Coronary artery (tissue), 2 donors: Measurements from ENCODE around the gene EIF3I.

Source experiments
- DNase-seq: peaks from one replicate; pipeline ENCODE4 v3.0.0-alpha.2; 2017; ENCODE audit warnings: low spot score
- H3K27ac ChIP-seq, 2 donors: fragments of 200-600 bp; sonication (generic); one replicate each; pipeline ENCODE4 v1.5.1; 2016 to 2019
- H3K4me3 ChIP-seq: fragments of 200-600 bp; sonication (generic); 2 replicates; pipeline ENCODE4 v1.5.1; 2016; ENCODE audit warnings: mild to moderate bottlenecking, moderate library complexity
- TF ChIP-seq, protein P1 (sequence below): fragments of 200-600 bp; sonication (generic); IDR thresholded peaks from one replicate; pipeline ENCODE4 v1.5.1; 2019; ENCODE audit warnings: antibody characterized with exemption

EIF3I gene

DNA sequence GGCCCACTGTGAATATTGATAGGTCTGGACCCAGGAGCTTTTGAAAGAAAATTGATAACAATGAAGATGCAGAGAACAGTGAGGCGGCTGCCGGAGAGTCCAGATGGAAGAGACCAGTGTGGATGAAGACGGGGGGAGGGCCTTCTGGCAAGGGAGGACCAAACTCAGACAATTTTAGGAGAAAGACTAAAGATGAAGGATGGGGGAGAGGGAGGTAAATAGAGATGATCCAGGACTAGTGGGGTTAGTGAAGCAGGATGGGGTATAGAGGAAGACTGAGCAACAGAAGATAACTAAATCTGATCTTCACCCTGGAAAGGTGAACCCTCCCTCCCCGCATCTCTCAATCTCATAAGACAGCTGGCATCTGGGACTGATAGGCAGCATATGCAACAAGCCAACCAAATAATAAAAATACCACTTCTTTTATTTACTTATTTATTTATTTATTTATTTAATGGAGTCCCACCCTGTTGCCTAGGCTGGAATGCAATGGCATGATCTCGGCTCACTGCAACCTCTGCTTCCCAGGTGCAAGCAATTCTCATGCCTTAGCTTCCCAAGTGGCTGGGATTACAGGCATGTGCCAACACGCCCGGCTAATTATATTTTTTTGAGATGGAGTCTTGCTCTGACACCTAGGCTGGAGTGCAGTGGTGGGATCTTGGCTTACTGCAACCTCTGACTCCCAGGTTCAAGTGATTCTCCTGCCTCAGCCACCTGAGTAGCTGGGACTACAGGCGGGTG, 10.5 kb downstream of the EIF3I start:
- TF ChIP-seq, protein P1, sequence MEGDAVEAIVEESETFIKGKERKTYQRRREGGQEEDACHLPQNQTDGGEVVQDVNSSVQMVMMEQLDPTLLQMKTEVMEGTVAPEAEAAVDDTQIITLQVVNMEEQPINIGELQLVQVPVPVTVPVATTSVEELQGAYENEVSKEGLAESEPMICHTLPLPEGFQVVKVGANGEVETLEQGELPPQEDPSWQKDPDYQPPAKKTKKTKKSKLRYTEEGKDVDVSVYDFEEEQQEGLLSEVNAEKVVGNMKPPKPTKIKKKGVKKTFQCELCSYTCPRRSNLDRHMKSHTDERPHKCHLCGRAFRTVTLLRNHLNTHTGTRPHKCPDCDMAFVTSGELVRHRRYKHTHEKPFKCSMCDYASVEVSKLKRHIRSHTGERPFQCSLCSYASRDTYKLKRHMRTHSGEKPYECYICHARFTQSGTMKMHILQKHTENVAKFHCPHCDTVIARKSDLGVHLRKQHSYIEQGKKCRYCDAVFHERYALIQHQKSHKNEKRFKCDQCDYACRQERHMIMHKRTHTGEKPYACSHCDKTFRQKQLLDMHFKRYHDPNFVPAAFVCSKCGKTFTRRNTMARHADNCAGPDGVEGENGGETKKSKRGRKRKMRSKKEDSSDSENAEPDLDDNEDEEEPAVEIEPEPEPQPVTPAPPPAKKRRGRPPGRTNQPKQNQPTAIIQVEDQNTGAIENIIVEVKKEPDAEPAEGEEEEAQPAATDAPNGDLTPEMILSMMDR: no peak
- Histone ChIP-seq H3K27ac (no peak overlapping the region), H3K4me3 (no peak overlapping the region)
- no peak for DNase-seq

DNA sequence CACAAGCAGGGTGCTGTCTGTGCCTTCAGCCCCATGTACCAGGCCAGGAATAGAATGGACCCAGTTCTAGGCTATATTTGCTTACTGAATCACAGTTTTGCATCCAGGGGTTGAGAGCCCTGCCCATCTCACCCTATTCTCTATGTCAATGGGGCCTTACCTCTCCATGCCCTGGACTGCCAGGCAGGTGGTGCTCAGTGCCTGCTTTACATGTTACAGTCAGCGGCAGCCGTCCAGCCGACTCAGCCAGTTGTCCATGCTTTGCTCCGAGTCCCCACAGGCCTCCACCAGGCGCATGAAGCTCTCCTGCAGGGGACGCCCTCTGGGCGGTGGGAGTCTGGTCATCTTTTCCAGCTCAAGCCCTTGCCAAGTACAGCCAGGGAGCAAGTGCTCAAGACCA, 12.6 kb downstream of the EIF3I start:
- TF ChIP-seq, protein P1: no peak
- Histone ChIP-seq H3K27ac (peak overlapping the region in 1 of 2 donors; percentile 1), H3K4me3 (no peak overlapping the region)
- no peak for DNase-seq

DNA sequence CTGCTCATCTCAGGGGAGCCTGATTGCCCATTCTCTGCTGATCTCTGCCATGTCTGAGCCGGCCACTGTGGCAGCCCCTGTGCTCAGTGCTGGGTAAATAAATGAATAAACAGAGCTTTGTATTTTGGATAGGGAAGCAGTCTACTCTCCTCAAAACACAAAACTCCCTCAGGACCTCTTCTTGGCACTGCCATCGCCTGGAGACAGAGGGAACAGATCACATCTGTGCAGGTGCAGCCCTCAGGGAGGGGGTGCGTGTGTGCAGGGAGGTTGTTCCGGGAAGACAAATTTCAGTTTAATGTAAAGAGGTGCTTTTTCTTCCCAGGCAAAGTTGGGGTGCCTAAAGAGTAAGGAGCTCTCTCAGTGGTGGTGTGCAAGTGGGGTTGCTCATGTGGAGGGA, 17.1 kb downstream of the EIF3I start:
- TF ChIP-seq, protein P1: no peak
- Histone ChIP-seq H3K27ac (peak overlapping the region in 1 of 2 donors; percentile 91), H3K4me3 (no peak overlapping the region)
- no peak for DNase-seq

DNA sequence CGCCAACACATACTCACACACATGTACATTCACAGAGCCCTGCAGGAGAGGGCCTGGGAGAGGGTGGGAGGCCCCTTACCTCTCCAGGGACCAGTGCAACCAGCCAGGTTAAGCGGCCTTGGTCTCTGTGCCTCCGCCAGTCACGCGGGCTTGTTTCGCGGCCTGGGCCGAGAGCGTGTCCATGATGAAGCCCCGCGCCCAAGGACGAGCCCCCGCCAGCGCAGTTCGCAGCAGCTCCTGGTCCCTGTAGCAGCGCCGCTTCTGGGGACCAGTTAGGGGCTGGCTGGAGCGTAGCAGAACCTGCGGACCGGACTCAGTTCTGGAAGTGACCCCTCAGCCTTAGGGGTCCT, 17.6 kb downstream of the EIF3I start:
- Histone ChIP-seq H3K4me3 (peak overlapping the region; percentile 74), H3K27ac (peak overlapping the region; percentile 84 to 91)
- TF ChIP-seq, protein P1: no peak
- DNase-seq: no peak

DNA sequence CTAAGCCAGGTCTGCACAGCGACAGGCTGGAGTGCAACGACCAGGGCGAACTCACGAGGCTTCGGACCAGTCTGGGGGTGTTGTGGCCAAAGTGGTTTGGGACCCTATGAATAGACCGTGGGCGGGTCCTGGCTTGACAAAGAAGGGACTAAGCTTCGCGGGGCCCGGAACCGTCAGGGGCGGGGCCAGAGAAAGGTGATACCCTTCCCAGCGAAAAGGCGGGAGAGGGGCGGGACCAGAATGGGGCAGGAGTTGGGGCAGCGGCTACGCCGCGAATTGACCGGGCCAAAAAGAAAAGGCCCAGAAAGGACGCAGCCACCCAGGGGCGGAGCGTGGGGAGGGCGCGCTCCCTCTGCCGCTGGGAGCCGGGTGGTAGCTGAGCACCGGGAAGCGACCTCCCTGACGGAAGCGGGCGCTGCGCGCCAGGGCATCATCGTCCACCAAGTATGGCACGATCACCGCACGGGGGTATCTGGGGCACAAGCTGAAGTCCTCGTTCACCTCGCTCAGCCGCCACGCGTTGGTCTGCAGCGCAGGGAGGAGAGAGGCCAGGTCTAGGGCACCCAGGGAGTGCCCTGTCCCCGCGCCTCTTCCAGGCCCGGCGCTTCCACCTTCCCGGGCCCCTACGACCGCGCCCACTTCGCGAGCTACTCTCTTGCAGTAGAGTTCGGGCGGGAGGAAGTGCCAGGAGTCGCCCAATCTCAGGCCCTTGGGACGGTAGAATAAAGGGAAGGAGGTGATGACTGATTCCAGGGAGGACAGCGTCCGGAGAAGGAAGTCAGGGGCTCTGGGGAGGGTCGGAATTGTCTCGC, 18.1 kb downstream of the EIF3I start:
- TF ChIP-seq, protein P1: no peak
- peak; percentile 90 for DNase-seq
- H3K27ac ChIP-seq: peak overlapping the region; percentile 84 to 91
- H3K4me3 ChIP-seq: peak overlapping the region; percentile 74

DNA sequence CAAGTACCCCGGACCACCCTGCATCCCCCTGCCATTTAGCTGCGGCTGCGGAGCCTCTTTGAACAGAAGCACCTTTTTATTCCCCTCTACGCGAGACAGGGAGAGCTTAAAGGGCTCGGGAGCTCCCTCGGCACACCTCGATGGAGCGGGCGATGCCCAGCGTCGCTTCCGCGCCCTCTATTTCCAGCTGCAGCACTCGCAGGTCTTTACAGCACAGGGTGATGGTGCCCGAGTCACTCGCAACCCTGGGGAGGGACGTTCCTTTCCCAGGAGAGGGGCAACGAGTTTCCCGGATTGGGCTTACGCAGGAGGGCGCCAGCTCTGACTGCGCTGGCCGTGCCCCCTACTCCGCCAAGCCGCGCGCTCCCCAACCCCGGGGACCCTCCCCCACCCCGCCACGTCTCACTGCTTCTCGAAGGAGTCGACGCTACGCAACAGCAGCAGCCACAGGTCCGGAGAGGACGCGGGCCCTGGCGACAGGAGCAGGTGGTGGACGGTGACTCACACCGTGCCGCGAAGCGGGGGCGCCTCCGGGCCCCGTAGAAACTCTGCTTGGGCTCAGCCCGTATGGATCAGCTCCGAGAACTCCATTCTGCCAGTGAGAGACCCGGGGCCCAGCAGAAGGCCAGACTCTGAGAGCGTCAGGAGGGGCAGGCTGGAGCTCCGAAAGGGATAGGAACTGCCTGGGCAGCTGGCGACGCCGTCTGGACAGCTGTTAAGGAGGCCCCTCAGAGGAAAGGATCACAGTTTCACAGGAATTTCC, 19.0 kb downstream of the EIF3I start:
- H3K27ac ChIP-seq: peak overlapping the region; percentile 84 to 91
- peak overlapping the region; percentile 74 for H3K4me3 ChIP-seq
- TF ChIP-seq, protein P1: no peak
- DNase-seq: peak; percentile 86
